Parathyroid adenoma (tissue), 2 donors: ENCODE results near the gene SNX2.

Source experiments
- H2AFZ ChIP-seq: fragments of 300-600 bp; sonication (generic); one replicate; pipeline ENCODE4 v1.7.0; 2017; ENCODE audit warnings: antibody characterized with exemption, mild to moderate bottlenecking
- H3K27ac ChIP-seq: fragments of 300-600 bp; sonication (generic); one replicate; pipeline ENCODE4 v1.7.0; 2017
- H3K27me3 ChIP-seq: fragments of 300-600 bp; sonication (generic); one replicate; pipeline ENCODE4 v1.7.0; 2017; ENCODE audit warnings: low read length; ENCODE audit not compliant: control insufficient read depth, insufficient read depth
- H3K36me3 ChIP-seq: fragments of 300-600 bp; sonication (generic); one replicate; pipeline ENCODE4 v1.7.0; 2017; ENCODE audit warnings: low read length; ENCODE audit not compliant: control insufficient read depth, insufficient read depth
- H3K4me1 ChIP-seq: fragments of 300-600 bp; sonication (generic); one replicate; pipeline ENCODE4 v1.7.0; 2017; ENCODE audit warnings: control low read depth
- H3K4me2 ChIP-seq: fragments of 300-600 bp; sonication (generic); one replicate; pipeline ENCODE4 v1.7.0; 2017; ENCODE audit warnings: low read length
- H3K4me3 ChIP-seq: fragments of 300-600 bp; sonication (generic); one replicate; pipeline ENCODE4 v1.7.0; 2017; ENCODE audit warnings: low read depth, low read length
- H3K79me2 ChIP-seq: fragments of 300-600 bp; sonication (generic); one replicate; pipeline ENCODE4 v1.7.0; 2017; ENCODE audit warnings: control low read depth
- H3K9ac ChIP-seq: fragments of 300-600 bp; sonication (generic); one replicate; pipeline ENCODE4 v1.7.0; 2017; ENCODE audit warnings: mild to moderate bottlenecking
- H3K9me3 ChIP-seq: fragments of 300-600 bp; sonication (generic); one replicate; pipeline ENCODE4 v1.7.0; 2017; ENCODE audit warnings: low read length; ENCODE audit not compliant: control insufficient read depth
- TF ChIP-seq, protein P1 (sequence below): fragments of 300-600 bp; sonication (generic); IDR thresholded peaks from one replicate; pipeline ENCODE4 v1.7.0; 2017; ENCODE audit warnings: antibody characterized with exemption, mild to moderate bottlenecking
- donor health status: primary hyperparathyroidism.

SNX2 gene

DNA sequence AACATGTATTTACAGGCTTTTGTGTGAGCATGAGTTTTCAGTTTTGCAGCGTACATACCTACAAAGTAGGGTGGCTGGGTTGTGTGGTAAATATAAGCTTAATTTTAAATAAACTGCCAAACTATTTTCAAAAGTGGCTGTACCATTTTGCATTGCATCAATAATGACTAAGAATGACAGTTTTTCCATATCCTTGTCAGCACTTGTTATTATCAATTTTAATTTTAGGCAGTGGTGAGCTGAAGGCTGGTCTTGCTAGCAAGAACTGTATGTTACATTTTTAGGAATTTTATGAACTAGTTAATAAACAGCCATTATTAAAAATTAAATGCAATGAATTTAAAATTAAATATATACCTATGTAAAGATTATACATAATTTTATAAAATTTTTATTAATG lies 6.6 kb downstream of the SNX2 start:
- Histone ChIP-seq H3K79me2 (peaks cover 46% of the 10 kb centered on the region), H3K27me3 (no peaks in the 10 kb centered on the region), H3K4me3 (no peak overlapping the region), H3K9ac (no peak overlapping the region), H3K36me3 (no peaks in the 10 kb centered on the region), H2AFZ (no peak overlapping the region), H3K27ac (no peak overlapping the region), H3K4me1 (no peaks in the 10 kb centered on the region), H3K4me2 (no peak overlapping the region), H3K9me3 (no peaks in the 10 kb centered on the region)
- TF ChIP-seq, protein P1, sequence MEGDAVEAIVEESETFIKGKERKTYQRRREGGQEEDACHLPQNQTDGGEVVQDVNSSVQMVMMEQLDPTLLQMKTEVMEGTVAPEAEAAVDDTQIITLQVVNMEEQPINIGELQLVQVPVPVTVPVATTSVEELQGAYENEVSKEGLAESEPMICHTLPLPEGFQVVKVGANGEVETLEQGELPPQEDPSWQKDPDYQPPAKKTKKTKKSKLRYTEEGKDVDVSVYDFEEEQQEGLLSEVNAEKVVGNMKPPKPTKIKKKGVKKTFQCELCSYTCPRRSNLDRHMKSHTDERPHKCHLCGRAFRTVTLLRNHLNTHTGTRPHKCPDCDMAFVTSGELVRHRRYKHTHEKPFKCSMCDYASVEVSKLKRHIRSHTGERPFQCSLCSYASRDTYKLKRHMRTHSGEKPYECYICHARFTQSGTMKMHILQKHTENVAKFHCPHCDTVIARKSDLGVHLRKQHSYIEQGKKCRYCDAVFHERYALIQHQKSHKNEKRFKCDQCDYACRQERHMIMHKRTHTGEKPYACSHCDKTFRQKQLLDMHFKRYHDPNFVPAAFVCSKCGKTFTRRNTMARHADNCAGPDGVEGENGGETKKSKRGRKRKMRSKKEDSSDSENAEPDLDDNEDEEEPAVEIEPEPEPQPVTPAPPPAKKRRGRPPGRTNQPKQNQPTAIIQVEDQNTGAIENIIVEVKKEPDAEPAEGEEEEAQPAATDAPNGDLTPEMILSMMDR: no peak

DNA sequence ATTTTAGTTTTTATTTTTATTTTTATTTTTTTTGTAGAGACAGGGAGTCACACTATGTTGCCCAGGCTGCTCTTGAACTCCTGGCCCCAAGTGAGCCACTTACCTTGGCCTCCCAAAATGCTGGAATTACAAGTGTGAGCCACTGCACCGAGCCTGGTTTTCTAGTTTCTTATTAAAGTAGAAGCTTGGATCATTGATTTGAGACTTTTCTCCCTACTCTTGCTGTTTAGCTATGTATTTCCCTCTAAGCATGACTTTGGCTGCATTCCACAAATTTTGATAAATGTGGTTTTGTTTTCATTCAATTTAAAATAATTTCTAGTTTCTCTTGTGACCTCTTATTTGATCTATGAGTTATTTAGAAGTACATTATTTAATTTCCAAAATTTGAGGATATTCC lies 10.4 kb downstream of the SNX2 start:
- no peak overlapping the region for H3K9ac ChIP-seq
- no peaks in the 10 kb centered on the region for H3K27me3 ChIP-seq
- no peak overlapping the region for H3K4me3 ChIP-seq
- H3K27ac ChIP-seq: no peak overlapping the region
- TF ChIP-seq, protein P1: no peak
- H2AFZ ChIP-seq: no peak overlapping the region
- H3K4me1 ChIP-seq: no peaks in the 10 kb centered on the region
- no peak overlapping the region for H3K4me2 ChIP-seq
- H3K9me3 ChIP-seq: no peaks in the 10 kb centered on the region
- H3K36me3 ChIP-seq: no peaks in the 10 kb centered on the region
- peaks cover 55% of the 10 kb centered on the region for H3K79me2 ChIP-seq

DNA sequence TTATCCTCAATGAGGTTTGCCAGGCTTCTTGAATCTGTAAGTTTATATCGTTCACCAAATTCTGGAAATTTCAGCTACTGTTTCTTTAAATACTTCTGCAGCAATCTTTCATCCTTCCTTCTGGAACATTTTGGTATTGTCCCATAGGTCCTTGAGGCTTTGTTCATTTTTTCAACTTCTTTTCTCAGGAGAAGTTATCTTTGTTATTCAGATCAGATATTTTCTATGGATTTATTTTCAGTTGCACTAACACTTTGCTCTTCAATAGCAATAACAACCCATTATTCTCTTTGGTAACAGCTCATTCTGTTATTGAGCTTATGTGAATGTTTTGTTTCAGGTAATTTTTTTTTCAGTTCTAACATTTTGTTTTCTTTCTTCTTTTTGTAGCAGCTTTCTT lies 13.5 kb downstream of the SNX2 start:
- no peaks in the 10 kb centered on the region for H3K27me3 ChIP-seq
- TF ChIP-seq, protein P1: no peak
- H3K4me1 ChIP-seq: no peaks in the 10 kb centered on the region
- H3K36me3 ChIP-seq: no peaks in the 10 kb centered on the region
- H2AFZ ChIP-seq: no peak overlapping the region
- no peak overlapping the region for H3K9ac ChIP-seq
- H3K4me3 ChIP-seq: no peak overlapping the region
- H3K79me2 ChIP-seq: peaks cover 62% of the 10 kb centered on the region
- no peaks in the 10 kb centered on the region for H3K9me3 ChIP-seq
- no peak overlapping the region for H3K27ac ChIP-seq
- H3K4me2 ChIP-seq: no peak overlapping the region

DNA sequence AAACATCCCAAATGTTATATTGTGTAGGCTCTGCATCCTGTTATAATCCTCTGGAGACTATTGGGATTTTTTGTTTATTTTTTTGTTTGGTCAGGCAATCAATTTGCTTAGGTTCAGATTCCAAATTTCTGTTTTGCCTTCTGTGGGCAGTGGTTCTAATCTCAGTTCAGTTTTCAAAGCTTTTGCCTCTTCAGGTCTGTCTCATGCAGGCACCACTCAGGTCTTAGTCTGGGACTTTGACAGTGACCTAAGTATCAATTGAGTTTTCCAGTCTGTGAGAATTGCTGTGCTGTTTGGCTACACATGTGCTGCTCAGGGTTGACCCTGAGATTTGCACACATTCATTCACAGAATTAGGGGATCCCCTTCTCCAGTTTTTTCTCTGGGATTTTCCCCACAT lies 14.1 kb downstream of the SNX2 start:
- Histone ChIP-seq H3K79me2 (peaks cover 63% of the 10 kb centered on the region), H3K4me1 (no peaks in the 10 kb centered on the region), H3K27ac (no peak overlapping the region), H3K9me3 (no peaks in the 10 kb centered on the region), H3K4me2 (no peak overlapping the region), H3K27me3 (no peaks in the 10 kb centered on the region), H3K4me3 (no peak overlapping the region), H2AFZ (no peak overlapping the region), H3K36me3 (no peaks in the 10 kb centered on the region), H3K9ac (no peak overlapping the region)
- TF ChIP-seq, protein P1: no peak

DNA sequence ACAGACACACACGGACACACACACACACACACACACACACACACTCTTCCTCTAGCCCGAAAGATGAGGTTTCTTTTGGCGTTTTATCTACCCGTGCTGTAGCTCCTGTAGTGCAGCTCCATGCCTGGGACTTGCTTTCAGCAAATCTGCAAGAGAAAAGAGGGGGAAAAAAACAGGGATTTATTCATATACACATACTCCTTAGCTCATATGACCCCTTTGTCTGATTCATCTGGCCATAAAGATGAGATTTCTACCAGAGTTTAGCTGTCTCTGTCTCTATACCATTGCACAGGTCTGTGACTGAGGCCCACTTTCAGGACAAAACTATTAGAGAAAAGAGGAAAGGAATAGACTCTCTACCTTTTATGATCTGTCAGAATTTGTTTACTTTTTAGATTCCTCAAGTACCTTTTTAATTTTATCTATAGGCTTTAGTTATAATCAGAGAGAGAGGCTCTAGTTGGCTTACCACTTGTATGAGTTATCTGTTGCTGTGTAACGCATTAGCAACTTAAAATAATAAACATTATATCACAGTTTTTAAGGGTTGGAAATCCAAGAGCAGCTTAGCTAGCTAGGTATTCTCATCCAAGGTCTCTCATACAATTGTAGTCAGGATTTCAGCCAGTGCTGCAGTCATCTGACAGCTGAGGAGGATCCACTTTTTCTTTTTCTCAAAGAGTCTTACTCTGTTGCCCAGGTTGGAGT lies 14.7 kb downstream of the SNX2 start:
- Histone ChIP-seq H3K27me3 (no peaks in the 10 kb centered on the region), H3K4me2 (no peak overlapping the region), H2AFZ (no peak overlapping the region), H3K36me3 (no peaks in the 10 kb centered on the region), H3K4me1 (no peaks in the 10 kb centered on the region), H3K79me2 (peaks cover 60% of the 10 kb centered on the region), H3K4me3 (no peak overlapping the region), H3K27ac (no peak overlapping the region), H3K9me3 (no peaks in the 10 kb centered on the region), H3K9ac (no peak overlapping the region)
- TF ChIP-seq, protein P1: no peak
